ENCODE measurements around the gene PFKP.

The PFKP gene

DNA sequence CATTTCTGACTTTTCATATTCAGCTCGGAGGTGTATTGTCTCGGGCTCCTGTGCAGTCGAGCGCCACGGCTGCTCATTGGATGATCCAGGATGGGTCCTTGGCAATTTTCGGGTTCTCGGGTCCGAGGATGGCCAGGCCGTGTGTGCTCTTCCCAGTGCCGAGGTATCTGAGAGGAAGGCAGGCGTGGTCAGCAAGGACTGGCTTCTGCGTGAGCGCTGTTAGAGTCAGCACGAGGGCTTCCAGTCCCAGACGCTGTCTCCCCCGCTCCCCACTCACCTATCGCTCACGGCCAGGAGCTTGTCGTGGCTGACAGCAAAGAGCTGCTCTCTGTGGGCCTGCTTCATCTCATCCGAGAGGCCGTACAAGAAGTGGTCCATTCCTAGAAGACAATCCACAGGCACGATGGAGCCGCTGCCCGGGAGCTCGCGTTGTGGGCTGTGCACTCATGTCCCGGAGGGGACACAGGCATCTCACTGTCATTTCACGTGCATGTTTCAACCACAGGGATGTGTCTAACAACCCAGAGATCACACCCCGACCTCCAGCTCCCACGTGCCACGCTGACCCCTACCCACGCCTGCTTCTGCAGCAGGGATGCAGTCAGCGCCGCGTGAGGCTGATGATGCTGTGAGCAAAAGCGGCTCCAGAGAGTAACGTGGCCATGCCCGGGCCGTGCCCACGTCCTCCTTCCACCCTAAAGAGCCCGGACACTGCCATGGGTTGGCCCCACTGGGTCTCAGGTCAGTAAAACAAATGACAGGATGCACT, 70.8 kb downstream of the PFKP start:
- DNase-seq: no peak

GRCh38 chr10:3139216-3139910, 72.0 kb downstream of the PFKP start:
- no peak for DNase-seq

- DNase-seq: no peak
These were observed 72.9 kb downstream of the PFKP start for GRCh38 chr10:3140280-3140679.

DNA sequence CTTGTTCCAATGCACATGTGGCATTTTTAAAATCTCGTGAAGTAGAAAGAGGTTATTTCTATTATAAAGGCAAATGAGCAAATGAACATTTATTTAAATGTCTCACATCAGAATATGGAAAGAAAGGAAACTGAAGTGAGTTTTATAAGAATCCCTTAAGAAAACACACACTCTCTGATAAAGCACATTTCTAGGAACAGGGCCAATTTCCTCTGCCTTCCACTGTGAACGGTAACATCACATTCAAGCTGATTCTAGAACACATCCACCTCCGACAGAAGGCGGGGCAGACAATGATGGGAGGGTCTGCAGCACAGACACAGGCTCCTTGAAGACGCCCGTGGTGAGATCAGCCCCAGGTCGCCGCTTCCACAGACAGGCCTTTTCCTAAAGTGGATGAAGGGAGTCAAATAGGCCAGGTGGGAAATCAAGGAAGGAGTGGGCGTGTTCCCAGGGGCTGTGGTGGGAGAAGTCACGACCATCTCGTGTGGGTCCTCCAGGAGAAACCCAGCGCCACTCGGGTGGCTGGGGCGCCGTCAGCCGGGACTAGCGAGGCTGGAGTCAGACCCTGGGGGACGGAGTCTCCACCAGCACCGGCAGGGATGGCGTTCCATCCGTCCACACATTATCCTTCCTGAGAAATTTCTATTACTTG, 74.1 kb downstream of the PFKP start:
- DNase-seq: no peak

GRCh38 chr10:3142146-3142875, 75.0 kb downstream of the PFKP start:
- DNase-seq: no peak

GRCh38 chr10:3143366-3143765, 76.0 kb downstream of the PFKP start:
- DNase-seq: no peak

DNA sequence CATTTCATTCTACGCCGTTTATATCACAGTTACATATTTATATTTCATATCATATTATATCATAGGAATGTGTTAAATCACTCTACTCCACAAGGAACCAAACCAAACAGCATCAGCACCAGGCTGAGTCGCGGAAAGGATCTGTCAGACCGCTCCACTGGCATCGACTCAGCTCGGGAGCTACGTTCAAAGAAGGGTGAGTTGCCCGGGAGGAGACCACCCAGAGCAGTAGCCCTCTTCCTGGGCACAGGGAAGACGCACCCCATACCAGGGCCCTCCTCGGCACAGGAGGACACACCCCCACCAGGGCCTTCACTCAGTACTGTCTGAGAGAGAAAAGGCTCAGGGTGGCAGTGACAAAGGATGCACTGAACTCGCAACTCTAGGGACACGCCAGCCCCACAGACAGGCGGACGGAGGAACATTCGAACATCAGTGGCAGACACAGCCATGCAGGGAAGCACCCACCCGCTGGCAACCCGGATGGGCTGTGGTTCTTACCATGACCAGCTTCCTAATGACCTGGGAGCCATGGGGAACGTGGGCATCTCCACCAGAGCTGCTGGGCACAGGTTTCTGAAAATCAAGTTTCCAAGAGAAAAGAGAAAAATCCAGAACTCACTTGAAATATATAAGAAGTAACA, 76.6 kb downstream of the PFKP start:
- no peak for DNase-seq

- DNase-seq: no peak
These were observed 78.0 kb downstream of the PFKP start for GRCh38 chr10:3145366-3145765.

DNA sequence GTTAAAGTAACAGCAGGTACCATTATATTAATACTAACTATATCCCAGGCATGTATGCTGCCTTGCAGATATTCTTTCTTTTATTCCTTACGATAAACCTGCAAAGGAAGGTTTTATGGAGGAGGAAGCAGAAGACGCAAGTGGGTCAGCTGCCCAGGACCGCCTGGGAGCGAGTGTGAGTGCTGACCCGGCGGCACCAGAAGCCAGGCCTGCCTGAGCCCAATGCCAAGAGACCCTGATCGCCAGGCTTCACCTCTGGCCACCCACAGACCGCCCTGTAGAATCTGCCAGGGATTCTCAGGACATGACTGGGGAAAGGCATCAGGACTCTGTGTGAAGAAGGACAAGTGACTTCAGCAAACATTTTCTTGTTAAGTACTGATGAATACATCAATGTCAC, 78.9 kb downstream of the PFKP start:
- no peak for DNase-seq

- no peak for DNase-seq
These were observed 79.9 kb downstream of the PFKP start for GRCh38 chr10:3147117-3147820.

DNA sequence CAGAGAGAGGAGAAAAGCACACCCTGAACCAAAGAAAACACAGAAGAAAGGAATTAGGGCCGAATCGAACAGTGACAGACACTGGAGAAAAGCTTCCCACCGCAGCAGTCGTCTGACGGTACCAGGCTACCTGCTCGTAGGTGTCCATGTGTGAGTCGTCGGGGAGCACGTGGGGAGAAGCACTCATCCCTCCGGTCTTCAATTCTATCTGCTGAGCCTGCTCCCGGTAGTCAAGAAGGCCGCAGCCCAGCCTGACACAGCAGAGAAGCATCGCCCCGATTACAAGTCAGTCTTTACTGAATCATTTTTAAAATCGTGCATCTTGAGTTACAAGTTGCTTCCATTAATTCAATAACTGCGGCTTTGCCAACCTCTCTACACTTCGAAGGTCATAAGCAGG, 80.7 kb downstream of the PFKP start:
- no peak for DNase-seq

- no peak for DNase-seq
These were observed 81.6 kb downstream of the PFKP start for GRCh38 chr10:3148994-3149393.

DNA sequence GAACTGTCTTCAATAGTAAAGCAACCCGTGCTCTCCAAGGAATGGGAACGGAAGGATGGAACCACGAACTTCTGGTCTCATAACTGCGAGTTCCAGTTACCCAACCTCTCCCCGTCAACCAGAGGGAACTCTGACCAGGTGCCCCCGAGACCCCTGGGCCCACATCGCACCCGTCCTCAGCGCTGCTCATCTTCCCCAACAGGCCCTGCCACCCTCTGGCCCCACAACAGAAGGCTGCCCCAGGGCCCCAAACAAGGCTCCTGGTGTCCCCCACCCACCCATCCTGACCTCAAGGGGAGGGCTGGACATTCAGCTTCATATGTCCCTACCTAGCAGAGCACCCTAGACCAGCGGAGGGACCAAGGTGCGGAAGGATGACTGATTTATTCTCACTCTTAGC, 82.6 kb downstream of the PFKP start:
- no peak for DNase-seq

DNA sequence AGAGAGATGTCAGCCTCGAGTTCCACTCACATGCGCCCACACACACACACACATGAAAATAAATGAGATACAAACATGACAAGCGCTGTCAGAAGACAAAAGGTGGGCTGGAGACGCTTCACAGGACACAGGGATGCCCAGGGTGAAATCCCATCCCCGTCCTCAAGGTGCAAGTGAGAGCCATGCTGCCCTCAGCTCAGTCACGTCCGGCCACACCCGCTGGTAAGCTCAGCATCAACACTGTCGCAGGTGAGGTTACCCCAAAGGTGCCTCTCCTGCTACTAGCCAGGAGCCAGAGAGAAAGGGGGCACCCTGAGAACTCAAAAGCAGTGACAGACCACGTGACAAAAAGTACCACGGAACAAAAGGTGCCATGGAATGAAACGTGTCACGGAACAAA, 83.0 kb downstream of the PFKP start:
- no peak for DNase-seq

GRCh38 chr10:3150961-3151360, 83.6 kb downstream of the PFKP start:
- DNase-seq: no peak

- no peak for DNase-seq
These were observed 84.7 kb downstream of the PFKP start for GRCh38 chr10:3151889-3152565.

DNA sequence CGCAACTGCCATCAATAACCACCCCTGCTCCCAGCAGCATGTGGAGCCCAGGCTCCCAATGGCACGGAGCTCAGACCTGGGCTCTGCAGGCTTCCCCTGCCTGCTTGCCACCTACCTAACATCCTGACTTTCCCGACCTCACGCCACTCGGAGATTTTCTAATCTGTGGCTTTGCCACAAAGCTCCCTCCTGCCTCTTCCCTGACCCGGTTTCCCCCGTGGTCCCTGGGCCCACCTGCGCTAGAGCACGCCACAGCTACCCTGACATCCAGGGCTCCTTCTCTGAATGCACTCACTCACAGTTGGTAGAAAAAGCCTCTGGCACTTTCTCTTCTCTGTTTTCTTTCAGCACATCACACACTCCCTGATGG, 85.2 kb downstream of the PFKP start:
- no peak for DNase-seq

- no peak for DNase-seq
These were observed 87.3 kb downstream of the PFKP start for GRCh38 chr10:3154666-3155065.

DNA sequence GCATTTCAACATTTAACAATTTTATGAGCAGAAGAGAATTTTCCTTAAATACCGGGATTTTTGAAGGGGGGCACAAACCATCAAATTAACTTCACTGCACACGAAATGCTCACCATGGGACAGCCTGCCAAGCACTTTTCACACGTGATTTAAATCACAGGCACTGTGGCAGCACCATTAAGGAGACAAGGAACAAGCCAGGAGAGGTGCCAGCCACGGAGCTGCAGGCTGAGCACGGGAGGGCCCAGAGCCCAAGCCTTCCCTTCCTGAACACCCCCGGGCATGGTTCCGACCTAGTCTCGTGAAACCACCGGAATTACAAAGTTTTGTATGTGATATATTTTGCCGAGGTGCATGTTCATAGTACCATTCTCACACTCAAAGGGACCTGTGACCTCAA, 91.8 kb downstream of the PFKP start:
- no peak for DNase-seq

- no peak for DNase-seq
These were observed 95.2 kb downstream of the PFKP start for GRCh38 chr10:3162533-3162932.

- DNase-seq: no peak
These were observed 96.5 kb downstream of the PFKP start for GRCh38 chr10:3163879-3164278.

- DNase-seq: no peak
These were observed 97.8 kb downstream of the PFKP start for GRCh38 chr10:3165196-3165595.

Data from NCI-H446 treated with DMSO at 0.1 percent for 48 hours (cell line).